RWPE2 (cell line): ENCODE measurements around the gene TUBA3E.
"Not testable (repeated sequence)": the region's sequence is repeated elsewhere in the genome, so short reads cannot be mapped to it uniquely, and the experiment has no call there.

ENCODE experiments used
- ATAC-seq: fragments of 200-7000 bp; cut with Tn5 transposase; 3 replicates; pipeline ENCODE4 v1.9.1; 2021; ENCODE audit warnings: low read depth
- DNase-seq: peaks from one replicate; pipeline ENCODE4 v3.0.0-alpha.2; 2020; ENCODE audit warnings: low spot score
- H3K27ac ChIP-seq: fragments of 450-650 bp; 2 replicates; pipeline ENCODE4 v1.5.1; 2017; ENCODE audit warnings: mild to moderate bottlenecking; ENCODE audit not compliant: poor library complexity, severe bottlenecking
- H3K27me3 ChIP-seq: fragments of 250-450 bp; sonication (Bioruptor Pico); 2 replicates; pipeline ENCODE4 v1.5.1; 2021; ENCODE audit warnings: mild to moderate bottlenecking, moderate library complexity; ENCODE audit not compliant: insufficient read depth, poor library complexity, severe bottlenecking
- H3K36me3 ChIP-seq: fragments of 250-450 bp; sonication (Bioruptor Pico); 2 replicates; pipeline ENCODE4 v1.5.1; 2020; ENCODE audit warnings: low read depth, mild to moderate bottlenecking, moderate library complexity
- H3K4me1 ChIP-seq: fragments of 250-450 bp; sonication (Bioruptor Pico); 2 replicates; pipeline ENCODE4 v1.5.1; 2021; ENCODE audit warnings: mild to moderate bottlenecking, moderate library complexity; ENCODE audit not compliant: insufficient read depth, poor library complexity, severe bottlenecking
- H3K4me3 ChIP-seq: fragments of 250-450 bp; sonication (Bioruptor Pico); 2 replicates; pipeline ENCODE4 v1.5.1; 2021; ENCODE audit warnings: mild to moderate bottlenecking, moderate library complexity; ENCODE audit not compliant: severe bottlenecking
- H3K9me3 ChIP-seq: fragments of 250-450 bp; sonication (Bioruptor Pico); 2 replicates; pipeline ENCODE4 v1.5.1; 2021; ENCODE audit warnings: mild to moderate bottlenecking, moderate library complexity; ENCODE audit not compliant: severe bottlenecking
- TF ChIP-seq, protein P1 (sequence below): fragments of 450-650 bp; IDR thresholded peaks from one replicate; pipeline ENCODE4 v1.5.1; 2017; ENCODE audit warnings: mild to moderate bottlenecking, moderate library complexity; ENCODE audit not compliant: poor library complexity, severe bottlenecking

Gene TUBA3E

DNA sequence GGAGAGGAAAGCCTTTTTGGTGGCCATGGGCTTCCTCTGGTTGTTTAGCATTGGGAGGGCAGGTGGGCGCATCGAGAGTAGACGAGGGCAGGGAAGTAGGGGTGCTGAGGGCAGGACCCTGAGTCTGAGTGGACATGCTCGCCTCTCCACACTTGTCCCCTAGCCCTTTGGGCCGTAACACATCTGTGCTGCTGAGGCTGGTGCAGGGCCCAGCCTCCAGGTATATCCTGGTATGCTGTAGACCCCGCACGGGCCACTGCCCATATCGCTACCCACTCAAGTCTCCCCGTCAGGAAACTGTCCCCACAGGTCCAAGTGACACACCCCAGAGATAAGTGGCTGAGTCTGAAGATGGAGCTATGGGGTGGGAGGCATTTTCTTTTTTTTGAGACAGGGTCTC, 39.6 kb downstream of the TUBA3E start:
- DNase-seq (no peak), ATAC-seq (no peak)
- H3K4me3 ChIP-seq: no peak overlapping the region
- no peaks in the 10 kb centered on the region for H3K27me3 ChIP-seq
- TF ChIP-seq, protein P1, sequence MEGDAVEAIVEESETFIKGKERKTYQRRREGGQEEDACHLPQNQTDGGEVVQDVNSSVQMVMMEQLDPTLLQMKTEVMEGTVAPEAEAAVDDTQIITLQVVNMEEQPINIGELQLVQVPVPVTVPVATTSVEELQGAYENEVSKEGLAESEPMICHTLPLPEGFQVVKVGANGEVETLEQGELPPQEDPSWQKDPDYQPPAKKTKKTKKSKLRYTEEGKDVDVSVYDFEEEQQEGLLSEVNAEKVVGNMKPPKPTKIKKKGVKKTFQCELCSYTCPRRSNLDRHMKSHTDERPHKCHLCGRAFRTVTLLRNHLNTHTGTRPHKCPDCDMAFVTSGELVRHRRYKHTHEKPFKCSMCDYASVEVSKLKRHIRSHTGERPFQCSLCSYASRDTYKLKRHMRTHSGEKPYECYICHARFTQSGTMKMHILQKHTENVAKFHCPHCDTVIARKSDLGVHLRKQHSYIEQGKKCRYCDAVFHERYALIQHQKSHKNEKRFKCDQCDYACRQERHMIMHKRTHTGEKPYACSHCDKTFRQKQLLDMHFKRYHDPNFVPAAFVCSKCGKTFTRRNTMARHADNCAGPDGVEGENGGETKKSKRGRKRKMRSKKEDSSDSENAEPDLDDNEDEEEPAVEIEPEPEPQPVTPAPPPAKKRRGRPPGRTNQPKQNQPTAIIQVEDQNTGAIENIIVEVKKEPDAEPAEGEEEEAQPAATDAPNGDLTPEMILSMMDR: no peak
- H3K4me1 ChIP-seq: no peaks in the 10 kb centered on the region
- H3K9me3 ChIP-seq: no peaks in the 10 kb centered on the region
- H3K36me3 ChIP-seq: no peaks in the 10 kb centered on the region
- no peak overlapping the region for H3K27ac ChIP-seq

DNA sequence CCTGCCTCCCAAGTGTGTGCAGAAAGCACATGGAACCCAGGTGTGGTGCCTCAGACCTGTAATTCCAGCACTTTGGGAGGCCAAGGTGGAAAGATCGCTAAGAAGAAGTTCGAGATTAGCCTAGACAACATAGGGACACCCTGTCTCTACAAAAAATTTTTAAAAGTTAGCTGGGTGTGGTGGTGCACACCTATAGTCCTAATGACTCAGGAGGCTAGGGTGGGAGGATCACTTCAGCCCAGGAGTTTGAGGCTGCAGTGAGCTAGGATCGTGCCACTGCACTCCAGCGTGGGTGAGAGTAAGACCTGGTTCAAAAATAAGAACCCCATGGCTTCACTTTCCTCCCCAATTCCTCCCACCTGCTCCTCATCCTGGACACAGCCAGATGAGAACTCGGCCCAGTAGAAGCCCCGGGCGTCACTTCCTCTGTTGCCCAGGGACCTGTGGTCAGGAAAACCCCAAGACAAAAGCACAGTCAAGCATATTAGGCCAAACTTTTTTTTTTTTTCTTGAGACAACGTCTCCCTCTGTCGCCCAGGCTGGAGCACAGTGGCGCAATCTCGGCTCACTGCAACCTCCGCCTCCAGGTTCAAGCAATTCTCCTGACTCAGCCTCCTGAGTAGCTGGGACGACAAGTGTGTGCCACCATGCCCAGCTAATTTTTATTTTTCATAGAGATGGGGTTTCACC, 40.3 kb downstream of the TUBA3E start:
- DNase-seq, H3K9me3 ChIP-seq, H3K4me3 ChIP-seq, H3K4me1 ChIP-seq, ATAC-seq, H3K27ac ChIP-seq, H3K27me3 ChIP-seq, H3K36me3 ChIP-seq: not testable (repeated sequence)

DNA sequence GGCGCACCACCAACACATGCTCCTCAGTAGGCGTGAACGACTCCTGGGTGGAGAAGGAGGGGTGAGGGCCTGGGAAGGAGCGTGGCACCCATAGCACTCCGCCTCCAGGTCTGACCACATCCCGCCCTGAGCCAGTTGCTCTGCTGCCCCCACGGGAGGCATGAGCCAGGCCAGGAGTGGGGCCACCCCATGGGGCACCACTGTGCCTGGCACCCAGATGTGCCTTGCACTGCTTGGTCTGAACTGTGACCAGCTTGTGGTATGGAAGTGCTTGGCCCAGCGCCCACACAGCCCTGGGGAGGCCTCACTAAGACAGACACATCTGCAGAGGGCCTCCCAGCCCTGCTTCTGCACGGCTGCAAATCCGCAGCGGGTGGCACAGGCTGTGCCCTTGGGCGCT, 40.9 kb downstream of the TUBA3E start:
- not testable (repeated sequence) for DNase-seq, H3K27ac ChIP-seq, H3K4me1 ChIP-seq, H3K4me3 ChIP-seq, ATAC-seq, H3K27me3 ChIP-seq, H3K36me3 ChIP-seq, H3K9me3 ChIP-seq

DNA sequence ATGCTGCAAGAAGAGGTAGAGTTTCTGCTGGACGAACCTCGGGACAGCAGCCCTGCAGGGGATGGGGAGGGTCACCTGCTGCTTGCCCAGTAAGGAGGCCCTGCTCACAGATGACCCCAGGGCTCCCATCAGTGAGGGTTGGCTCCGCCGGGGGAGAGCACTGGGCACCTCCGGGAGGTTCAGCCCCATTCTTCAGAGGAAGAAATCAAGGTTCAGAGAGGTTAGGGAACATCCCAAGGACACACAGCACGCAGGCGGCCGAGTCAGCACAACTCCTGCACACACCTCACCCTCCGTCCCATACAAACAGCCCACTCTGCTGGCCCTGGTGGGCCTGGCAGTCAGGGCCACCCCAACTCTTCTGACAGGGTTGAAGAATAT, 41.6 kb downstream of the TUBA3E start:
- no peaks in the 10 kb centered on the region for H3K4me1 ChIP-seq
- no peaks in the 10 kb centered on the region for H3K9me3 ChIP-seq
- ATAC-seq: no peak
- H3K27ac ChIP-seq: no peak overlapping the region
- TF ChIP-seq, protein P1: no peak
- no peaks in the 10 kb centered on the region for H3K27me3 ChIP-seq
- no peak overlapping the region for H3K4me3 ChIP-seq
- DNase-seq: no peak
- H3K36me3 ChIP-seq: no peaks in the 10 kb centered on the region

DNA sequence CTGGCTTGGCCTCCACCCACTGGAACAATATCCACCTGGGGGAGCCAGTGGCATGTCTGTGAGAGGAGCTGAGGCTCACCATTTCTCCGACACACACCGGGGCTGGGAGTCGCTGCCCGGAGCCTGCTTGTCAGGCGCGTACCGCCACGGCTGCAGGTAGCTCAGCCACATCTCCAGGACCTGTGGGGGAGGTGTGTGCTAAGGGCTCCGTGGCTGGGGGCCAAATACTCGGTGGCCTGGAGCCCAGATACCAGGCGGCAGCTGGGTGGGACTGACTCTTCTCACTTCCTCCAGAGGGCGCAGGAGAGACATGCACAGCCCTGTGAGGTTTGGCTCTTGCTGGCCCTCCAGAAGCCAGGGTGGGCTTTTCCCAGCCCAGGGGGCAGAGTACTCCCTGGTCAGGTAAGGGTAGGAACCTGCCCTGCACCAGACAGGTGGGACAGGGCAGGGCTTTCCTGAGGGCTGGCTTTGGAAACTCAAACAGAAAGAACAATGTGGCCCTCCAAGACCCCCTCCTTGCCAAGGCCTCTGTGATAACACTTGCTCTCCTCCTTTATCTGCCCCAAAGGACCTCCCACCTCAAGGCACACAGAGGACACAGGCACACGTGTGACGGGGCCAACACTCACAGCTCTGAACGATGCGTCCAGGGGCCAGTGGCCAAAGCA, 42.1 kb downstream of the TUBA3E start:
- peak; percentile 30; the same call in 2 of the 3 replicates for ATAC-seq
- not testable (repeated sequence) for H3K36me3 ChIP-seq, H3K27ac ChIP-seq, H3K9me3 ChIP-seq, H3K27me3 ChIP-seq, DNase-seq, H3K4me3 ChIP-seq, H3K4me1 ChIP-seq
- TF ChIP-seq, protein P1: peak; percentile 34
